IgD-negative memory B cell (primary cell): Measurements from ENCODE around the gene DLG2. TPM values are rescaled to one million over a fixed set of nuclear protein-coding genes. Genes with fewer than 3 reads are reported as not detected.

Experiments used
- H3K27ac Mint-ChIP-seq, 3 donors: one replicate each; pipeline ENCODE4 v1.8.0; 2020 to 2022; ENCODE audit warnings: mild to moderate bottlenecking in 3 of 3, mixed read lengths in 3 of 3, moderate library complexity in 1 of 3
- H3K27me3 Mint-ChIP-seq: one replicate; pipeline ENCODE4 v1.8.0; 2021; ENCODE audit warnings: mixed read lengths
- H3K36me3 Mint-ChIP-seq: one replicate; pipeline ENCODE4 v1.8.0; 2020; ENCODE audit warnings: mild to moderate bottlenecking, mixed read lengths
- H3K4me1 Mint-ChIP-seq, 3 donors: one replicate each; pipeline ENCODE4 v1.8.0; 2020 to 2022; ENCODE audit warnings: mixed read lengths in 3 of 3, mild to moderate bottlenecking in 1 of 3
- H3K4me3 Mint-ChIP-seq, 4 donors: one replicate each; pipeline ENCODE4 v1.8.0; 2020 to 2022; ENCODE audit warnings: mild to moderate bottlenecking in 4 of 4, mixed read lengths in 4 of 4, moderate library complexity in 3 of 4
- H3K9me3 Mint-ChIP-seq, 3 donors: one replicate each; pipeline ENCODE4 v1.8.0; 2020 to 2021; ENCODE audit warnings: mixed read lengths in 3 of 3, mild to moderate bottlenecking in 1 of 3
- polyA plus RNA-seq: library from polyadenylated mRNA; unstranded; fragments of 300-500 nt; fragmentation: Illumina TruSeq; gene quantifications from one replicate; pipeline ENCODE4 v1.2.3, GENCODE V29; 2021

Gene DLG2
- polyA plus RNA-seq, 1 donor from 2014 or later = 2.0 TPM

- Mint-ChIP-seq H3K4me3 (no peak overlapping the region), H3K27me3 (peaks cover 19% of the 10 kb centered on the region), H3K9me3 (peaks cover 0 to 2% (median 0%) of the 10 kb centered on the region in 3 donors), H3K36me3 (no peaks in the 10 kb centered on the region), H3K4me1 (peaks cover 10 to 20% (median 19%) of the 10 kb centered on the region in 3 donors), H3K27ac (no peak overlapping the region)
Measured at GRCh38 chr11:83677730-83678129, 1949.4 kb downstream of the DLG2 start.

GRCh38 chr11:83676056-83676601 lies 1951.0 kb downstream of the DLG2 start:
- Mint-ChIP-seq H3K9me3 (peaks cover 0 to 2% (median 0%) of the 10 kb centered on the region in 3 donors), H3K27me3 (peaks cover 12% of the 10 kb centered on the region), H3K36me3 (no peaks in the 10 kb centered on the region), H3K27ac (no peak overlapping the region), H3K4me1 (peaks cover 3 to 5% (median 5%) of the 10 kb centered on the region in 3 donors), H3K4me3 (no peak overlapping the region)

DNA sequence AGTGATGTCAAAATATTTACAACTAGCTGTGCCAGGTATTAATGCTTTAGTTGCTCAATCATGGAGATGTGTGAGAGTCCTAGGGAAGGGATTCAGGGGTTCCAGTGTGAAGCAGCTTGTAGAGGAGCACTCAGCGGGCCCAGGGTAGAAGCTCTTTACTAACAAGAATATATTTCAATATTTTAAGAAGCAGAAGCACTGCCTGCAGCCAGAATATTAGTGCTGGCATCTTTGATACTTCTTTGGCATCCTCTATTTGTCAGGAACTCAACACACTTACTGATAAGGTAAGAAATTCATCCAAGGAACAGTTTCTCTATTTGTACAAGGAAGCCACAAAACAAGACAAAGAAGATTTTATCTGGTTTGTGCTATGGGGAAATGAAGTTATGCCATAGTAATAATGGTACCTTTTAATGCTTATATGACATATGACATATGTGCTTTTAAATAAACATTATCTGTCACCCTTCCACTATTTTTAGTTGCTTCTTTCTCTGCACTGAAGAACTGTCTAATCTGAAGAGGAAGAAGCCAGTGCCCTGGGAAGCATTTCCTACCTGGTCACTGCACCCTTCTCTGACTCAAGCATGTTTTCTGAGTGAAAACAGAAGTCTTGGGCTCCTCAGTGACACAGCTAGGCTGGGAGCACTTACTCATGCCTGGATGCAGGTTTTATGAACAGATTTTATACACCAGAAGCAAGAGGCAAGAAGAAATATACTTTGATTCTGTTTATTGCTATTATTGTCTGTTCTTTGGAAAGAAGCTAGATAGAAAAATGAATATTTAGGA lies 1952.8 kb downstream of the DLG2 start:
- Mint-ChIP-seq H3K4me1 (no peaks in the 10 kb centered on the region), H3K27me3 (peaks cover 8% of the 10 kb centered on the region), H3K36me3 (no peaks in the 10 kb centered on the region), H3K27ac (no peak overlapping the region), H3K4me3 (no peak overlapping the region), H3K9me3 (peaks cover 0 to 2% (median 0%) of the 10 kb centered on the region in 3 donors)

- no peak overlapping the region for H3K27ac Mint-ChIP-seq
- H3K36me3 Mint-ChIP-seq = peaks cover 2% of the 10 kb centered on the region
- no peaks in the 10 kb centered on the region for H3K9me3 Mint-ChIP-seq
- no peaks in the 10 kb centered on the region for H3K4me1 Mint-ChIP-seq
- H3K4me3 Mint-ChIP-seq = no peak overlapping the region
- peaks cover 10% of the 10 kb centered on the region for H3K27me3 Mint-ChIP-seq
Measured at GRCh38 chr11:83671289-83671688, 1955.9 kb downstream of the DLG2 start.

DNA sequence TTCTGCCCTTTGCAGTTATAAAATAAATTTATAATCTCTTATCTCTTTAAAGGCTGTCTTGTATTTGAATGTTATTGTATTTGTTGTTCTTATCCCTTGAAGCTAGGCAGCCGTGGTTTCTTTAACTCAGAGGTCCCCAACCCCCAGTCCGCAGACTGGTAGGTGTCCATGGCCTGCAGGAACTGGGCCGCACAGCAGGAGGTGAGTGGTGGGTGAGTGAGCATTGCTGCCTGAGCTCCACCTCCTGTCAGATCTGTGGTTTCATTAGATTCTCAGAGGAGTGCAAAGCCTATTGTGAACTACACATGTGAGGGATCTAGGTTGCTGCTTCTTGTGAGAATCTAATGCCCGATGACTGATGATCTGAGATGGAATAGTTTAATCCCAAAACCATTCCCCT lies 1961.0 kb downstream of the DLG2 start:
- H3K27me3 Mint-ChIP-seq = peaks cover 8% of the 10 kb centered on the region
- H3K27ac Mint-ChIP-seq = no peak overlapping the region
- H3K36me3 Mint-ChIP-seq = peaks cover 2% of the 10 kb centered on the region
- no peak overlapping the region for H3K4me3 Mint-ChIP-seq
- no peaks in the 10 kb centered on the region for H3K4me1 Mint-ChIP-seq
- no peaks in the 10 kb centered on the region for H3K9me3 Mint-ChIP-seq

- peaks cover 2% of the 10 kb centered on the region for H3K36me3 Mint-ChIP-seq
- no peak overlapping the region for H3K27ac Mint-ChIP-seq
- H3K4me3 Mint-ChIP-seq = no peak overlapping the region
- no peaks in the 10 kb centered on the region for H3K4me1 Mint-ChIP-seq
- H3K9me3 Mint-ChIP-seq = no peaks in the 10 kb centered on the region
- H3K27me3 Mint-ChIP-seq = peaks cover 4% of the 10 kb centered on the region
Measured at GRCh38 chr11:83663988-83664387, 1963.2 kb downstream of the DLG2 start.

DNA sequence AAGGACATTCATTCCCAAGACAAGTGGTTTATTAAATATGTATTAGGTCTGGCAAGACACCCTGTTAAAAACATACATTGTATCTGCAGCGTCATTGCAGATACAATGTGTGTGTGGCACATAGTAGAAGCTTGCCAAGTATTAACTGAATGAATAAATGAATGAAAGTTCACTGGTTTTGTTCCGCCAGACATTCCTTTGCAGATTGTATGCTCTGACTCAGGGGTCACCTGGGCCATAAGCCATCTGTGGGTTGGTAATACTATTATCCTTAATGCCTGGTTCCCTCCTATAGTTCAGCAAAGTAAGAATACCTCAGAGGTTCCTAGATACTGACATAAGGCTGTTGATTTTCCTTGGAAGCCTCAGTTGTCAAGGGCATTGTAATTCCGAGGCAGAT lies 1963.7 kb downstream of the DLG2 start:
- H3K4me1 Mint-ChIP-seq = no peaks in the 10 kb centered on the region
- peaks cover 2% of the 10 kb centered on the region for H3K36me3 Mint-ChIP-seq
- no peak overlapping the region for H3K4me3 Mint-ChIP-seq
- no peaks in the 10 kb centered on the region for H3K9me3 Mint-ChIP-seq
- H3K27ac Mint-ChIP-seq = no peak overlapping the region
- peaks cover 3% of the 10 kb centered on the region for H3K27me3 Mint-ChIP-seq

DNA sequence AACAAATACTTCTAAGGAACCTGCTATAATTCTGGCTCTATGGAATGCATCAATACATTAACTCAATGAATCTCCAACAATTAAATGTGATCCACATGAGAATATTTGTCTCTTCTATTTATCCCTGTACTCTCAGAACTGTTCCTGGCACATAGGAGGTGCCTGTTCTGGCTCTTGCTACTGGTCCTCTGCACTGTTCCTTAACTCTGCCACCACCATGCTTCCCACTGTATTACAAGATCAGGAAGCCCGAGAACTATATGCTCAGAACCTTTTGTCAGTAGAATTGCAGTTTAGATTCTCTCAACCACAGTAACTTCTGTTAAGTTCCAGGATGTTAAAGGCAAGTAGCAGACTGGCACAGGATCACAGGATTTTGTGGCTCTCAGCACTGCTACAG lies 1964.7 kb downstream of the DLG2 start:
- H3K27me3 Mint-ChIP-seq = peaks cover 3% of the 10 kb centered on the region
- no peak overlapping the region for H3K4me3 Mint-ChIP-seq

GRCh38 chr11:83661491-83662350 lies 1965.4 kb downstream of the DLG2 start:
- Mint-ChIP-seq H3K27me3 (peaks cover 3% of the 10 kb centered on the region), H3K4me1 (no peaks in the 10 kb centered on the region), H3K9me3 (no peaks in the 10 kb centered on the region), H3K4me3 (no peak overlapping the region), H3K36me3 (no peaks in the 10 kb centered on the region), H3K27ac (no peak overlapping the region)

More for the DNA sequence above, 1964.7 kb downstream of the DLG2 start:
- Mint-ChIP-seq H3K4me1 (no peaks in the 10 kb centered on the region), H3K27ac (no peak overlapping the region), H3K9me3 (no peaks in the 10 kb centered on the region), H3K36me3 (peaks cover 2% of the 10 kb centered on the region)

GRCh38 chr11:83659466-83659865 lies 1967.7 kb downstream of the DLG2 start:
- H3K4me3 Mint-ChIP-seq = no peak overlapping the region
- no peaks in the 10 kb centered on the region for H3K36me3 Mint-ChIP-seq
- no peaks in the 10 kb centered on the region for H3K9me3 Mint-ChIP-seq
- H3K27ac Mint-ChIP-seq = no peak overlapping the region
- peaks cover under 1% of the 10 kb centered on the region for H3K27me3 Mint-ChIP-seq
- H3K4me1 Mint-ChIP-seq = no peaks in the 10 kb centered on the region

- H3K36me3 Mint-ChIP-seq = no peaks in the 10 kb centered on the region
- no peaks in the 10 kb centered on the region for H3K9me3 Mint-ChIP-seq
- H3K4me1 Mint-ChIP-seq = no peaks in the 10 kb centered on the region
- peaks cover 3% of the 10 kb centered on the region for H3K27me3 Mint-ChIP-seq
- H3K27ac Mint-ChIP-seq = peak overlapping the region in 1 of 3 donors; percentile 11
- no peak overlapping the region for H3K4me3 Mint-ChIP-seq
Measured at GRCh38 chr11:83656796-83657330, 1970.3 kb downstream of the DLG2 start.

GRCh38 chr11:83655976-83656375 lies 1971.2 kb downstream of the DLG2 start:
- Mint-ChIP-seq H3K4me3 (no peak overlapping the region), H3K4me1 (no peaks in the 10 kb centered on the region), H3K27ac (no peak overlapping the region), H3K27me3 (peaks cover 3% of the 10 kb centered on the region), H3K36me3 (no peaks in the 10 kb centered on the region), H3K9me3 (no peaks in the 10 kb centered on the region)

DNA sequence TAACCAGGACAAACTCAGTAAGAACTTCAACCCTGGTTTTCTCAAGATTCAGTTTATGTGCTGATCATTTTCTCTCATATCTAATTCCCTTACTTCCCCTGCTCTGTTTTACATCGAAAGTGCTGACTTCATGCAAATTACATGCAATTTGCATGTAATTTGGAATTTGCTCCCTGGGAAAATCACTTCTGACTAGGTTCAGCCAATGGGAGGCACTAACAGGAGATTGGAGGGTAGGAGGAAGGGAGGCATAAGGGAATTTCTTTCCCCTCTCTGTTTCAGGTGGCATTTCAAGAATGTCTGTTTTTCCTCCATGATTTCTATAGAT lies 1977.7 kb downstream of the DLG2 start:
- Mint-ChIP-seq H3K36me3 (no peaks in the 10 kb centered on the region), H3K4me3 (no peak overlapping the region), H3K27me3 (peaks cover 5% of the 10 kb centered on the region), H3K27ac (no peak overlapping the region), H3K9me3 (no peaks in the 10 kb centered on the region), H3K4me1 (no peaks in the 10 kb centered on the region)

- Mint-ChIP-seq H3K36me3 (no peaks in the 10 kb centered on the region), H3K9me3 (no peaks in the 10 kb centered on the region), H3K27ac (no peak overlapping the region), H3K27me3 (peaks cover 1% of the 10 kb centered on the region), H3K4me1 (no peaks in the 10 kb centered on the region), H3K4me3 (no peak overlapping the region)
Measured at GRCh38 chr11:83648610-83649527, 1978.3 kb downstream of the DLG2 start.
